IMR-90 (cell line): ENCODE measurements around the gene PCSK5. TPM values are rescaled to one million over a fixed set of nuclear protein-coding genes. Genes with fewer than 3 reads are reported as not detected.

Experiments
- ATAC-seq: fragments of 200-7000 bp; cut with Tn5 transposase; 2 replicates; pipeline ENCODE4 v1.9.1; 2020; ENCODE audit warnings: low read depth, mild to moderate bottlenecking, moderate library complexity
- BruUV-seq: library from RNA; stranded (reverse); fragments of 400-500 nt; replicated peaks from 2 replicates; lab custom pipeline; 2021; lab: Mats Ljungman, UMichigan
- CTCF ChIA-PET: fragments of 300-600 bp; formaldehyde crosslinking; extraction: SDS; loops from one replicate; lab custom pipeline; 2021; ENCODE audit warnings: antibody characterized with exemption; lab: Yijun Ruan, JAX
- POLR2A ChIA-PET: fragments of 300-600 bp; sonication (Branson Sonifier 250); formaldehyde crosslinking; loops from one replicate; lab custom pipeline; 2022; ENCODE audit warnings: antibody characterized with exemption; ENCODE audit not compliant: unreplicated experiment; lab: Charles Lee
- DNase-seq: peaks from one replicate; pipeline ENCODE4 v3.0.0; 2013
- H2AFZ ChIP-seq: replicated peaks from 2 replicates; pipeline ENCODE3; 2013; ENCODE audit warnings: low read length, mild to moderate bottlenecking; ENCODE audit not compliant: poor library complexity
- H2AK5ac ChIP-seq: 2 replicates; pipeline ENCODE4 v1.6.1; 2013; ENCODE audit warnings: low read depth, low read length, inconsistent platforms
- H2AK9ac ChIP-seq: replicated peaks from 2 replicates; pipeline ENCODE3; 2013; ENCODE audit warnings: mild to moderate bottlenecking, low read depth, low read length, moderate library complexity; ENCODE audit not compliant: poor library complexity
- H2BK120ac ChIP-seq: 2 replicates; pipeline ENCODE4 v1.6.1; 2013; ENCODE audit warnings: low read depth, low read length, inconsistent platforms
- H2BK15ac ChIP-seq: 3 replicates; pipeline ENCODE4 v1.6.1; 2013; ENCODE audit warnings: low read depth, low read length, inconsistent platforms
- H2BK20ac ChIP-seq: 2 replicates; pipeline ENCODE4 v1.6.1; 2013; ENCODE audit warnings: low read depth, mild to moderate bottlenecking, inconsistent platforms, low read length, moderate library complexity
- H2BK5ac ChIP-seq: 2 replicates; pipeline ENCODE4 v1.6.1; 2013; ENCODE audit warnings: mild to moderate bottlenecking, low read depth, low read length, inconsistent platforms; ENCODE audit not compliant: poor library complexity, severe bottlenecking
- H3K14ac ChIP-seq: replicated peaks from 2 replicates; pipeline ENCODE4 v1.6.1; 2013; ENCODE audit warnings: low read depth, low read length, inconsistent platforms
- H3K18ac ChIP-seq: 2 replicates; pipeline ENCODE4 v1.6.1; 2013; ENCODE audit warnings: low read depth, low read length, control low read depth
- H3K23ac ChIP-seq: 2 replicates; pipeline ENCODE4 v1.6.1; 2013; ENCODE audit warnings: low read depth, low read length, inconsistent platforms
- H3K27ac ChIP-seq: 2 replicates; pipeline ENCODE4 v1.5.1; 2013; ENCODE audit warnings: mild to moderate bottlenecking, control low read depth, low read length; ENCODE audit not compliant: insufficient read depth
- H3K27me3 ChIP-seq: 2 replicates; pipeline ENCODE4 v1.6.1; 2013; ENCODE audit warnings: low read length; ENCODE audit not compliant: control insufficient read depth, insufficient read depth
- H3K36me3 ChIP-seq: 2 replicates; pipeline ENCODE4 v1.6.1; 2013; ENCODE audit warnings: low read length, mixed read lengths; ENCODE audit not compliant: control insufficient read depth, insufficient read depth
- H3K4ac ChIP-seq: 2 replicates; pipeline ENCODE4 v1.6.1; 2013; ENCODE audit warnings: low read depth, low read length, inconsistent platforms
- H3K4me1 ChIP-seq: 2 replicates; pipeline ENCODE4 v1.6.1; 2013; ENCODE audit warnings: low read length, mixed read lengths; ENCODE audit not compliant: control insufficient read depth, insufficient read depth
- H3K4me2 ChIP-seq: 2 replicates; pipeline ENCODE4 v1.6.1; 2013; ENCODE audit warnings: low read depth, mild to moderate bottlenecking, control low read depth, low read length, moderate library complexity
- H3K4me3 ChIP-seq: 2 replicates; pipeline ENCODE4 v1.5.1; 2013; ENCODE audit warnings: low read depth, mild to moderate bottlenecking, control low read depth, low read length, moderate library complexity; ENCODE audit not compliant: insufficient read depth
- H3K56ac ChIP-seq: 2 replicates; pipeline ENCODE4 v1.6.1; 2013; ENCODE audit warnings: low read length, inconsistent platforms; ENCODE audit not compliant: insufficient read depth; ENCODE audit errors: extremely low read depth
- H3K79me1 ChIP-seq, 2 experiments: 2 replicates each; pipeline ENCODE4 v1.6.1; 2013; ENCODE audit warnings: low read length in 2 of 2, inconsistent platforms in 1 of 2, low read depth in 1 of 2
- H3K9ac ChIP-seq: 2 replicates; pipeline ENCODE4 v1.6.1; 2013; ENCODE audit warnings: low read depth, low read length, control low read depth
- H3K9me1 ChIP-seq: 2 replicates; pipeline ENCODE4 v1.6.1; 2013; ENCODE audit warnings: low read length, inconsistent platforms; ENCODE audit not compliant: insufficient read depth
- H3K9me3 ChIP-seq: 2 replicates; pipeline ENCODE4 v1.6.1; 2013; ENCODE audit warnings: low read length; ENCODE audit not compliant: control insufficient read depth, insufficient read depth
- H4K20me1 ChIP-seq: 2 replicates; pipeline ENCODE4 v1.6.1; 2013; ENCODE audit warnings: low read length, inconsistent platforms; ENCODE audit not compliant: insufficient read depth
- H4K5ac ChIP-seq: 2 replicates; pipeline ENCODE4 v1.6.1; 2013; ENCODE audit warnings: mild to moderate bottlenecking, low read depth, low read length, control low read depth
- H4K8ac ChIP-seq, 2 experiments: 2 replicates each; pipeline ENCODE4 v1.6.1; 2013; ENCODE audit warnings: low read depth in 2 of 2, low read length in 2 of 2, control low read depth in 1 of 2, inconsistent platforms in 1 of 2
- H4K91ac ChIP-seq: 2 replicates; pipeline ENCODE4 v1.6.1; 2013; ENCODE audit warnings: low read depth, low read length, inconsistent platforms; ENCODE audit not compliant: insufficient read depth
- BHLHE40 ChIP-seq: fragments of 150-350 bp; IDR thresholded peaks from 2 replicates; pipeline ENCODE4 v1.6.1; 2016; ENCODE audit warnings: mild to moderate bottlenecking, low read depth, low read length
- CEBPB ChIP-seq: IDR thresholded peaks from 2 replicates; pipeline ENCODE4 v1.6.1; 2012; ENCODE audit warnings: low read depth, low read length, improper control_type of control experiment
- CHD1 ChIP-seq: IDR thresholded peaks from 2 replicates; pipeline ENCODE4 v1.6.1; 2012; ENCODE audit warnings: low read depth, low read length, improper control_type of control experiment
- ELK1 ChIP-seq: fragments of 150-350 bp; IDR thresholded peaks from 2 replicates; pipeline ENCODE4 v1.6.1; 2016; ENCODE audit warnings: low read depth, mild to moderate bottlenecking, low read length, moderate library complexity, borderline replicate concordance
- FOS ChIP-seq: fragments of 150-350 bp; IDR thresholded peaks from 2 replicates; pipeline ENCODE4 v1.6.1; 2016; ENCODE audit warnings: low read depth, low read length
- MXI1 ChIP-seq: IDR thresholded peaks from 2 replicates; pipeline ENCODE4 v1.6.1; 2012; ENCODE audit warnings: low read depth, mild to moderate bottlenecking, low read length, moderate library complexity, borderline replicate concordance
- NFE2L2 ChIP-seq: fragments of 150-350 bp; IDR thresholded peaks from 2 replicates; pipeline ENCODE4 v1.6.1; 2016; ENCODE audit warnings: low read depth, mild to moderate bottlenecking, low read length
- POLR2A ChIP-seq: IDR thresholded peaks from 2 replicates; pipeline ENCODE4 v1.6.1; 2012; ENCODE audit warnings: mild to moderate bottlenecking, low read depth, low read length
- RFX5 ChIP-seq: IDR thresholded peaks from 2 replicates; pipeline ENCODE4 v1.8.0; 2012; ENCODE audit warnings: low read depth, mild to moderate bottlenecking, low read length, moderate library complexity
- SMC3 ChIP-seq: fragments of 150-350 bp; IDR thresholded peaks from 2 replicates; pipeline ENCODE4 v1.6.1; 2016; ENCODE audit warnings: low read depth, mild to moderate bottlenecking, antibody characterized with exemption, low read length, moderate library complexity
- USF2 ChIP-seq: fragments of 150-350 bp; IDR thresholded peaks from 2 replicates; pipeline ENCODE4 v1.6.1; 2017; ENCODE audit warnings: mild to moderate bottlenecking, antibody characterized with exemption, low read length, low read depth
- WGBS, 2 experiments: methylation state at CpG; one replicate each; pipeline versions ENCODE4 v1.1.5 to v1.1.7; 2013; ENCODE audit warnings: missing lambda C conversion rate in 2 of 2; ENCODE audit not compliant: insufficient read length in 1 of 2; ENCODE audit errors: extremely low coverage in 2 of 2; 5-methylcytosine and 5-hydroxymethylcytosine counted together
- dilution Hi-C: fragments of 300-500 bp; cut with HindIII; formaldehyde crosslinking; loops from one replicate; pipeline ENCODE4 v1.14.3; 2018; ENCODE audit warnings: low sequenced_read_pairs; ENCODE audit not compliant: unreplicated experiment
- in situ Hi-C: fragments of 300-500 bp; cut with MboI; formaldehyde crosslinking; loops from 3 replicates; pipeline ENCODE4 v1.14.3; 2019; ENCODE audit warnings: low sequenced_read_pairs, inconsistent platforms, mixed read lengths
- intact Hi-C: fragments of 100-400 bp; cut with micrococcal nuclease; formaldehyde crosslinking; loops from 2 replicates; pipeline ENCODE4 v1.10.0; 2022
- polyA plus RNA-seq, 3 experiments: library from polyadenylated mRNA; depleted of rRNA; stranded (reverse); fragments of >200 nt; gene quantifications; 2 replicates each; pipeline ENCODE4 v1.2.3, GENCODE V29; 2012; ENCODE audit warnings: low replicate concordance in 1 of 3
- total RNA-seq: library from RNA; depleted of rRNA; stranded (reverse); fragments of >200 nt; gene quantifications from 2 replicates; pipeline ENCODE4 v1.2.3, GENCODE V29; 2012

The PCSK5 gene
- total and polyA plus RNA-seq, 2 of the 4 experiments (the other 2 are of a cell fraction), result 1.5 to 3.0 TPM

GRCh38 chr9:75892216-75892911 is 1.9 kb downstream of the PCSK5 start (continued):
- no peak for TF ChIP-seq USF2

DNA sequence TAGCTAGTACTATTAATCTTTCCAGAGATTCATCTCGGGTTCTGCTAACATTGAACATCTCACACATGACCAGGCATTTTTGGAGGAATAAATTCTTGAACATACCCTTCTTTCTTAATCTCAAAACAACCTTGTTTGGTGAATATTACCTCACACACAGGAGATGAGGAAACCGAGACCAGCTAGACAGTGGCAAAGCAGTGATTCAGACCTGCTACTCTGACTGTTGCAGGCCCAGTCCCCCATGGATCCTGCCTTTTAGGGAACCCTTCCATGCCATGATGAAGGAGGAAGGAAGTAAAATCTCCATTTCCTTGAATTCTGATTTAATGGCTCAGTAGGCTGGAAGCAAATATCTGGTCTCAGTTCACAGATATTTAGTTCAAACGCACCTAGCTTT is 2.6 kb downstream of the PCSK5 start:
- in situ Hi-C loops, result loop anchor here (25.0 kb wide), 1 partner anchor 819 kb away; no protein-coding TSS in a partner anchor
- no peak for TF ChIP-seq MXI1
- no peak for TF ChIP-seq RFX5
- TF ChIP-seq USF2, result no peak
- no peak for TF ChIP-seq ELK1
- no peak for TF ChIP-seq NFE2L2
- TF ChIP-seq POLR2A, result no peak
- TF ChIP-seq FOS, result no peak
- TF ChIP-seq CEBPB, result no peak
- TF ChIP-seq BHLHE40, result no peak
- TF ChIP-seq CHD1, result no peak
- TF ChIP-seq SMC3, result no peak

More for the DNA sequence above, 2.6 kb downstream of the PCSK5 start:
- POLR2A ChIA-PET, result no interaction called here
- Histone ChIP-seq H3K4ac (no peak overlapping the region), H3K36me3 (no peaks in the 10 kb centered on the region), H2BK5ac (no peak overlapping the region), H2AFZ (no peak overlapping the region), H3K9me1 (no peaks in the 10 kb centered on the region), H2BK20ac (no peak overlapping the region), H3K27ac (no peak overlapping the region), H3K23ac (no peak overlapping the region), H3K56ac (no peak overlapping the region), H4K20me1 (no peaks in the 10 kb centered on the region), H3K9me3 (no peaks in the 10 kb centered on the region), H3K4me1 (no peaks in the 10 kb centered on the region), H2BK120ac (no peak overlapping the region), H3K4me2 (peak overlapping the region; percentile 94; the same call in 1 of the 2 replicates), H4K8ac (no peak overlapping the region), H2AK5ac (no peak overlapping the region), H4K91ac (no peak overlapping the region), H3K14ac (no peak overlapping the region), H3K4me3 (no peak overlapping the region), H2AK9ac (no peak overlapping the region), H3K79me1 (0 out of 4 replicates have a peak, but pooled peaks cover 0 to 4% of the 10 kb centered on the region in 2 experiments), H3K18ac (no peak overlapping the region), H4K5ac (no peak overlapping the region), H3K27me3 (no peaks in the 10 kb centered on the region), H2BK15ac (no peak overlapping the region), H3K9ac (no peak overlapping the region)
- CTCF ChIA-PET, result no interaction called here
- DNase-seq, result no peak
- intact Hi-C loops (loop anchor here (5.0 to 10.0 kb wide), 7 partner anchors 104 to 499 kb away; partner anchors contain the start of gene RFK), dilution Hi-C loops (no loop called here)
- BruUV-seq, result no TSS peak
- no peak for ATAC-seq
- WGBS, 2 experiments, result 100% methylated on average over 1 of the region's 3 CpGs; no CpG with 5 or more reads in 1 of the 2 experiments
